DOHH2 (cell line): ENCODE data around the gene ANKRD65.
"Not testable (repeated sequence)": the region's sequence is repeated elsewhere in the genome, so short reads cannot be mapped to it uniquely, and the experiment has no call there.

ENCODE experiments used
- H3F3A ChIP-seq: fragments of 200-600 bp; sonication (generic), shearing (Covaris generic); 2 replicates; pipeline ENCODE4 v1.6.0; 2016; ENCODE audit warnings: antibody characterized with exemption, mild to moderate bottlenecking; ENCODE audit not compliant: control insufficient read depth, insufficient read depth
- H3K27ac ChIP-seq: fragments of 200-600 bp; sonication (generic); 2 replicates; pipeline ENCODE4 v1.5.1; 2014; ENCODE audit warnings: low read depth, mild to moderate bottlenecking, low read length, moderate library complexity
- H3K27me3 ChIP-seq: fragments of 200-600 bp; sonication (generic); 2 replicates; pipeline ENCODE4 v1.6.1; 2014; ENCODE audit warnings: mild to moderate bottlenecking, low read length, mixed read lengths; ENCODE audit not compliant: control insufficient read depth
- H3K36me3 ChIP-seq: fragments of 200-600 bp; sonication (generic); 2 replicates; pipeline ENCODE4 v1.6.1; 2014; ENCODE audit warnings: mild to moderate bottlenecking, low read length, moderate library complexity, mixed read lengths; ENCODE audit not compliant: control insufficient read depth
- H3K4me1 ChIP-seq: fragments of 200-600 bp; sonication (generic); 2 replicates; pipeline ENCODE4 v1.6.1; 2014; ENCODE audit warnings: mild to moderate bottlenecking, low read length, mixed read lengths; ENCODE audit not compliant: control insufficient read depth
- H3K4me2 ChIP-seq: fragments of 200-600 bp; sonication (generic); 2 replicates; pipeline ENCODE4 v1.6.0; 2014; ENCODE audit warnings: mild to moderate bottlenecking, low read length, moderate library complexity
- H3K4me3 ChIP-seq: fragments of 200-600 bp; sonication (generic); 2 replicates; pipeline ENCODE4 v1.5.1; 2014; ENCODE audit warnings: mild to moderate bottlenecking, low read length, mixed read lengths
- H3K79me2 ChIP-seq: fragments of 200-600 bp; sonication (generic); 2 replicates; pipeline ENCODE4 v1.6.1; 2014; ENCODE audit warnings: mild to moderate bottlenecking, low read length, mixed read lengths; ENCODE audit not compliant: control insufficient read depth
- H3K9me2 ChIP-seq: fragments of 200-600 bp; sonication (generic); replicated peaks from 2 replicates; pipeline ENCODE4 v1.6.1; 2014; ENCODE audit warnings: mild to moderate bottlenecking, low read length, mixed read lengths; ENCODE audit not compliant: control insufficient read depth
- H3K9me3 ChIP-seq: fragments of 200-600 bp; sonication (generic); 2 replicates; pipeline ENCODE4 v1.6.1; 2014; ENCODE audit warnings: antibody characterized with exemption, low read length, mixed read lengths; ENCODE audit not compliant: control insufficient read depth, insufficient read depth
- H4K20me1 ChIP-seq: fragments of 200-600 bp; sonication (generic); 2 replicates; pipeline ENCODE4 v1.6.0; 2014; ENCODE audit warnings: low read depth, mild to moderate bottlenecking, antibody characterized with exemption, low read length, moderate library complexity; ENCODE audit not compliant: control insufficient read depth, insufficient read depth
- CTCF ChIP-seq: fragments of 200-600 bp; sonication (generic); IDR thresholded peaks from one replicate; pipeline ENCODE4 v1.5.1; 2014; ENCODE audit warnings: antibody characterized with exemption, mild to moderate bottlenecking, low read depth, low read length; ENCODE audit not compliant: poor library complexity, severe bottlenecking
- EZH2phosphoT487 ChIP-seq: fragments of 200-600 bp; sonication (generic); IDR thresholded peaks from 2 replicates; pipeline ENCODE4 v1.6.1; 2017; ENCODE audit warnings: borderline replicate concordance, mild to moderate bottlenecking, antibody characterized with exemption, low read length, moderate library complexity, mixed read lengths

The ANKRD65 gene

GRCh38 chr1:1385931-1386330 lies 35.1 kb downstream of the ANKRD65 start:
- Histone ChIP-seq H3K4me3 (no peak overlapping the region), H3K36me3 (peaks cover 58% of the 10 kb centered on the region), H3K4me1 (no peaks in the 10 kb centered on the region), H3K27ac (no peak overlapping the region), H3K9me2 (no peaks in the 10 kb centered on the region), H4K20me1 (peaks cover 4% of the 10 kb centered on the region), H3K27me3 (no peaks in the 10 kb centered on the region), H3K9me3 (no peaks in the 10 kb centered on the region), H3K4me2 (no peak overlapping the region), H3F3A (no peaks in the 10 kb centered on the region), H3K79me2 (peaks cover 33% of the 10 kb centered on the region)
- TF ChIP-seq CTCF (no peak), EZH2phosphoT487 (no peak)

- not testable (repeated sequence) for H3F3A ChIP-seq, H3K4me3 ChIP-seq, H3K27me3 ChIP-seq, H3K9me2 ChIP-seq, H4K20me1 ChIP-seq, H3K9me3 ChIP-seq, H3K4me2 ChIP-seq, H3K27ac ChIP-seq, H3K4me1 ChIP-seq
- peaks cover 35% of the 10 kb centered on the region for H3K79me2 ChIP-seq
- H3K36me3 ChIP-seq = peaks cover 52% of the 10 kb centered on the region
Observed at GRCh38 chr1:1385339-1385738, 35.7 kb downstream of the ANKRD65 start.

- peaks cover 4% of the 10 kb centered on the region for H3K4me1 ChIP-seq
- H3K9me3 ChIP-seq = no peaks in the 10 kb centered on the region
- peaks cover 7% of the 10 kb centered on the region for H3F3A ChIP-seq
- H3K4me3 ChIP-seq = no peak overlapping the region
- H3K27ac ChIP-seq = no peak overlapping the region
- no peak overlapping the region for H3K4me2 ChIP-seq
- H4K20me1 ChIP-seq = peaks cover 4% of the 10 kb centered on the region; the same call in 1 of the 2 replicates
- peaks cover 27% of the 10 kb centered on the region for H3K79me2 ChIP-seq
- no peaks in the 10 kb centered on the region for H3K9me2 ChIP-seq
- TF ChIP-seq EZH2phosphoT487 (no peak), CTCF (no peak)
- H3K36me3 ChIP-seq = peaks cover 21% of the 10 kb centered on the region
- H3K27me3 ChIP-seq = no peaks in the 10 kb centered on the region
Observed at GRCh38 chr1:1381294-1381693, 39.8 kb downstream of the ANKRD65 start.

GRCh38 chr1:1380860-1381259 lies 40.2 kb downstream of the ANKRD65 start:
- no peak overlapping the region for H3K27ac ChIP-seq
- H3K36me3 ChIP-seq = peaks cover 19% of the 10 kb centered on the region
- H3K79me2 ChIP-seq = peaks cover 28% of the 10 kb centered on the region
- no peak overlapping the region for H3K4me3 ChIP-seq
- peaks cover 4% of the 10 kb centered on the region; the same call in 1 of the 2 replicates for H4K20me1 ChIP-seq
- no peaks in the 10 kb centered on the region for H3K9me2 ChIP-seq
- H3K4me1 ChIP-seq = peaks cover 8% of the 10 kb centered on the region
- peaks cover 7% of the 10 kb centered on the region for H3F3A ChIP-seq
- no peak overlapping the region for H3K4me2 ChIP-seq
- no peaks in the 10 kb centered on the region for H3K27me3 ChIP-seq
- TF ChIP-seq CTCF (no peak), EZH2phosphoT487 (no peak)
- H3K9me3 ChIP-seq = no peaks in the 10 kb centered on the region
